Body of pancreas (tissue), 4 donors: ENCODE results near the gene PAPPA2. TPM values are rescaled to one million over a fixed set of nuclear protein-coding genes. Genes with fewer than 3 reads are reported as not detected.

Source experiments
- ATAC-seq: fragments of 150-250 bp; one replicate; pipeline ENCODE4 v1.9.1; 2016
- DNase-seq, 4 donors: peaks; one replicate each; pipeline ENCODE4 v3.0.0-alpha.2; 2019
- H3K27ac ChIP-seq, 4 donors: fragments of 200-600 bp; sonication (generic); 1 replicate in 3 of 4; 2 replicates in 1 of 4; pipeline versions ENCODE4 v1.5.1 to v1.6.1; 2016 to 2019; ENCODE audit warnings: mild to moderate bottlenecking in 1 of 4, mixed read lengths in 1 of 4, moderate library complexity in 1 of 4
- H3K27me3 ChIP-seq, 2 donors: fragments of 200-600 bp; sonication (generic); one replicate each; pipeline ENCODE4 v1.6.0; 2016; ENCODE audit warnings: mild to moderate bottlenecking in 1 of 2
- H3K36me3 ChIP-seq, 2 donors: fragments of 200-600 bp; sonication (generic); replicated peaks in 1 of 2; 2 replicates each; pipeline ENCODE4 v1.5.1; 2016; ENCODE audit warnings: low read depth in 2 of 2; ENCODE audit not compliant: insufficient read depth in 1 of 2
- H3K4me1 ChIP-seq: fragments of 200-600 bp; sonication (generic); one replicate; pipeline ENCODE4 v1.6.0; 2016
- H3K4me3 ChIP-seq, 2 donors: fragments of 200-600 bp; sonication (generic); 1 replicate in 1 of 2; 2 replicates in 1 of 2; pipeline ENCODE4 v1.5.1; 2016 to 2019
- H3K9me3 ChIP-seq, 3 donors: fragments of 200-600 bp; sonication (generic); 1 replicate in 2 of 3; 2 replicates in 1 of 3; pipeline ENCODE4 v1.5.1; 2016
- CTCF ChIP-seq, 7 experiments: fragments of 450-650 bp in 4 of 7; fragments of 200-600 bp in 3 of 7; sonication (generic) in 3 of 7; IDR thresholded peaks; one replicate each; pipeline ENCODE4 v1.5.1; 2016 to 2019; ENCODE audit warnings: antibody characterized with exemption in 7 of 7
- POLR2A ChIP-seq, 3 donors: fragments of 450-650 bp; IDR thresholded peaks; one replicate each; pipeline ENCODE4 v1.6.1; 2016; ENCODE audit warnings: antibody characterized with exemption in 3 of 3, mild to moderate bottlenecking in 2 of 3
- WGBS, 2 donors: methylation state at CpG; one replicate each; pipeline ENCODE4 v1.1.5; 2017; 5-methylcytosine and 5-hydroxymethylcytosine counted together
- intact Hi-C: fragments of 100-400 bp; cut with DNase I; formaldehyde crosslinking; loops from one replicate; pipeline ENCODE4 v1.15.1; 2023
- total RNA-seq, 2 donors: library from RNA; depleted of rRNA; stranded (reverse); fragments of >200 nt; gene quantifications; one replicate each; pipeline ENCODE4 v1.1.0, GENCODE V29; 2016

Gene PAPPA2
- total RNA-seq, 2 donors from 2014 or later, result under 0.01 to 5.4 TPM

GRCh38 chr1:176878750-176879536, 416.0 kb downstream of the PAPPA2 start:
- Histone ChIP-seq H3K9me3 (no peaks in the 10 kb centered on the region), H3K36me3 (no peaks in the 10 kb centered on the region), H3K4me1 (no peaks in the 10 kb centered on the region), H3K27me3 (no peaks in the 10 kb centered on the region), H3K27ac (no peak overlapping the region), H3K4me3 (no peak overlapping the region)
- intact Hi-C loops, result no loop called here
- no peak for TF ChIP-seq CTCF (IDR thresholded peaks at IDR 0.05)
- no peak for TF ChIP-seq POLR2A (IDR thresholded peaks at IDR 0.05)
- ATAC-seq, result no peak
- 79 to 87% methylated on average over 8 to 11 of the region's 12 CpGs for WGBS, 2 donors
- DNase-seq, result no peak

GRCh38 chr1:176879784-176880620, 417.0 kb downstream of the PAPPA2 start:
- Histone ChIP-seq H3K4me1 (no peaks in the 10 kb centered on the region), H3K27ac (no peak overlapping the region), H3K4me3 (no peak overlapping the region), H3K9me3 (no peaks in the 10 kb centered on the region), H3K27me3 (no peaks in the 10 kb centered on the region), H3K36me3 (no peaks in the 10 kb centered on the region)
- intact Hi-C loops, result no loop called here
- TF ChIP-seq CTCF (IDR thresholded peaks at IDR 0.05) (no peak), POLR2A (IDR thresholded peaks at IDR 0.05) (no peak)
- ATAC-seq (no peak), DNase-seq (no peak)
- WGBS, 2 donors, result 87 to 93% methylated on average over 13 of the region's 13 CpGs

GRCh38 chr1:176880955-176881595, 418.1 kb downstream of the PAPPA2 start:
- TF ChIP-seq CTCF (IDR thresholded peaks at IDR 0.05) (peak; percentile 62 to 83 (median 81)), POLR2A (IDR thresholded peaks at IDR 0.05) (no peak)
- intact Hi-C loops, result no loop called here
- Histone ChIP-seq H3K4me3 (no peak overlapping the region), H3K4me1 (no peaks in the 10 kb centered on the region), H3K36me3 (no peaks in the 10 kb centered on the region), H3K27me3 (no peaks in the 10 kb centered on the region), H3K27ac (no peak overlapping the region), H3K9me3 (no peaks in the 10 kb centered on the region)
- DNase-seq (peak; percentile 72 to 81 (median 80)), ATAC-seq (peak; percentile 75)
- 11% methylated on average over 9 of the region's 9 CpGs for WGBS, 2 donors

- ATAC-seq (no peak), DNase-seq (no peak)
- intact Hi-C loops, result no loop called here
- WGBS, 2 donors, result 60 to 75% methylated on average over 2 to 4 of the region's 4 CpGs
- Histone ChIP-seq H3K27me3 (no peaks in the 10 kb centered on the region), H3K27ac (no peak overlapping the region), H3K4me3 (no peak overlapping the region), H3K4me1 (no peaks in the 10 kb centered on the region), H3K9me3 (no peaks in the 10 kb centered on the region), H3K36me3 (no peaks in the 10 kb centered on the region)
- TF ChIP-seq POLR2A (IDR thresholded peaks at IDR 0.05), result no peak
- TF ChIP-seq CTCF (IDR thresholded peaks at IDR 0.05), result no peak
These were observed 421.3 kb downstream of the PAPPA2 start for GRCh38 chr1:176884286-176884685.
